Thymus (tissue), 11 donors: ENCODE data around the gene ITGB3. TPM values are rescaled to one million over a fixed set of nuclear protein-coding genes. Genes with fewer than 3 reads are reported as not detected.

Experiments
- DNase-seq, 9 donors: peaks; one replicate each; pipeline ENCODE4 v3.0.0-alpha.2; 2013; ENCODE audit warnings: low spot score in 9 of 9, low read depth in 6 of 9, missing footprints in 1 of 9
- H3K27ac ChIP-seq, 2 donors: one replicate each; pipeline ENCODE4 v1.5.1; 2013; ENCODE audit warnings: control low read depth in 1 of 2, low read depth in 1 of 2, low read length in 1 of 2, mild to moderate bottlenecking in 1 of 2, moderate library complexity in 1 of 2
- H3K27me3 ChIP-seq, 2 donors: one replicate each; pipeline ENCODE4 v1.5.1; 2013; ENCODE audit warnings: low read length in 1 of 2; ENCODE audit not compliant: control insufficient read depth in 2 of 2, insufficient read depth in 1 of 2
- H3K36me3 ChIP-seq, 2 donors: one replicate each; pipeline ENCODE4 v1.5.1; 2013; ENCODE audit warnings: low read length in 1 of 2, mild to moderate bottlenecking in 1 of 2, moderate library complexity in 1 of 2; ENCODE audit not compliant: control insufficient read depth in 2 of 2, insufficient read depth in 2 of 2
- H3K4me1 ChIP-seq, 2 donors: one replicate each; pipeline ENCODE4 v1.5.1; 2013; ENCODE audit warnings: low read length in 2 of 2; ENCODE audit not compliant: control insufficient read depth in 2 of 2, insufficient read depth in 2 of 2
- H3K4me3 ChIP-seq, 2 donors: one replicate each; pipeline ENCODE4 v1.5.1; 2013; ENCODE audit warnings: low read length in 2 of 2, control low read depth in 1 of 2, mild to moderate bottlenecking in 1 of 2
- H3K9me3 ChIP-seq, 2 donors: one replicate each; pipeline ENCODE4 v1.5.1; 2013; ENCODE audit warnings: low read length in 1 of 2, mild to moderate bottlenecking in 1 of 2; ENCODE audit not compliant: control insufficient read depth in 2 of 2, insufficient read depth in 1 of 2
- WGBS: extraction: QIAGEN DNeasy Blood & Tissue Kit; methylation state at CpG from one replicate; pipeline ENCODE4 v1.1.7; 2013; 5-methylcytosine and 5-hydroxymethylcytosine counted together
- polyA plus RNA-seq: library from polyadenylated mRNA; stranded (reverse); fragments of 200-250 nt; gene quantifications from one replicate; pipeline ENCODE4 v1.2.3, GENCODE V29; 2013
- total RNA-seq: library from RNA; stranded (reverse); fragments of 120-200 nt; gene quantifications from one replicate; pipeline ENCODE4 v1.2.4, GENCODE V29; 2013
- donor health status: healthy.

ITGB3 gene
- total and polyA plus RNA-seq, 2 donors, result 0.52 to 1.7 TPM

GRCh38 chr17:47276444-47276843 is 22.8 kb downstream of the ITGB3 start:
- H3K4me3 ChIP-seq, result no peak overlapping the region
- no peaks in the 10 kb centered on the region for H3K36me3 ChIP-seq
- no peaks in the 10 kb centered on the region for H3K27me3 ChIP-seq
- WGBS, result 92% methylated on average over 3 of the region's 3 CpGs
- no peak overlapping the region for H3K27ac ChIP-seq
- peaks cover 0 to 3% of the 10 kb centered on the region in 2 donors for H3K4me1 ChIP-seq
- no peaks in the 10 kb centered on the region for H3K9me3 ChIP-seq
- DNase-seq, result no peak

DNA sequence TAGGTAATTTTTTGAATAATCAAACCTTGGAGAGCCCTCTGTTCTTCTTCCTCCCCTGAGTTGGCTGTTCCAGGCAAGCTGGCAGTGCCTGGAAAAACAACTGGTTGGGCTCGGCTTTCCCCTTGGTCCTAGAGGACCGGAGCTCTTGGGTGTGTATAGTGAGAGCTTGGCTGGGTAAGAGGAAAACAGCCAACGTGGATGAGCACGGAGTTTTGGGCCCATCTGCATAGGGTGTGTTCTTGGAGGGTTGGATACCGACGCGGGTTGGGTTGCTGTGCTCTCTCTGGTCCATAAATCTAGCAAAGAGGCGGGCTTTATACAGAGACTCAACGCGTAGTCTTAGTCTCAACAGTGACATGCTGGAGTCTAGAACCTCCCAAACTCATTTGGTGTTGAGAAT is 23.2 kb downstream of the ITGB3 start:
- peaks cover 0 to 3% of the 10 kb centered on the region in 2 donors for H3K4me1 ChIP-seq
- 78% methylated on average over 10 of the region's 10 CpGs for WGBS

DNA sequence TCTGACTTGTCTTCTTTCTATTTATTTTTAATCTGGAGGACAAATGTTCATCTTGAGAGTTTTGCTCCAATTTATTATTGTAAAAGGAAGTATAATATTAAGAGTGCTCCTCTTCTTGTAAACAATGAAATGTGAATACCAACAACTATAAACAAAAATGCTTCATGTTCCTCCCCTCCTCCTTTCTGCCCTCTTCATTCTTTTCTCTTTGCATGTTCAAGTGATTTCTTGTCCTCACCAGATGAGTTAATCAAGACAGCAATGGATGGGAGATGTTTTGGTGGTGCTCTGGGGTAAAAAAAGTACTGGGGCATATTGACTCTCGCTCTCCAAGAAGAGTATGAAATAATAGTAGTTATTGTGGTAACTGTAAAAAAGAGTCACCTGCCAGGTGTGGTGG is 24.3 kb downstream of the ITGB3 start:
- no peak for DNase-seq
- Histone ChIP-seq H3K9me3 (no peaks in the 10 kb centered on the region), H3K36me3 (no peaks in the 10 kb centered on the region), H3K27me3 (no peaks in the 10 kb centered on the region), H3K4me1 (peaks cover 0 to 3% of the 10 kb centered on the region in 2 donors), H3K4me3 (no peak overlapping the region), H3K27ac (no peak overlapping the region)
- 96% methylated on average over 1 of the region's 1 CpG for WGBS

More for the DNA sequence above, 23.2 kb downstream of the ITGB3 start:
- no peaks in the 10 kb centered on the region for H3K36me3 ChIP-seq
- H3K27ac ChIP-seq, result no peak overlapping the region
- no peaks in the 10 kb centered on the region for H3K27me3 ChIP-seq
- no peaks in the 10 kb centered on the region for H3K9me3 ChIP-seq
- H3K4me3 ChIP-seq, result no peak overlapping the region
- no peak for DNase-seq

DNA sequence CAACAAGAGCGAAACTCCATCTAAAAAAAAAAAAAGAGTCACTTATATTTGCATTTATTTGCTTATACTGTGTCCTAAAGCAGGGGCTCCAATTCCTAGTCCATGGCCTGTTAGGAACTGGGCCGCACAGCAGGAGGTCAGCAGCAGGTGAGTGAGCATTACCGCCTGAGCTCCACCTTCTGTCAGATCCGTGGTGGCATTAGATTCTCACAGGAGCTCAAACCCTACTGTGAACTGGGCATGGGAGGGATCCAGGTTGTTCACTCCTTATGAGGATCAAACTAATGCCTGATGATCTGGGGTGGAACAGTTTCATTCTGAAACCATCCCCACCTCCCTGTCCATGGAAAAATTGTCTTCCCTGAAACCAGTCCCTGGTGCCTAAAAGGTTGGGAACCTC is 24.9 kb downstream of the ITGB3 start:
- Histone ChIP-seq H3K27me3 (no peaks in the 10 kb centered on the region), H3K36me3 (no peaks in the 10 kb centered on the region), H3K4me1 (peaks cover 0 to 3% of the 10 kb centered on the region in 2 donors), H3K9me3 (no peaks in the 10 kb centered on the region), H3K4me3 (no peak overlapping the region), H3K27ac (no peak overlapping the region)
- 96% methylated on average over 4 of the region's 4 CpGs for WGBS
- DNase-seq, result no peak

DNA sequence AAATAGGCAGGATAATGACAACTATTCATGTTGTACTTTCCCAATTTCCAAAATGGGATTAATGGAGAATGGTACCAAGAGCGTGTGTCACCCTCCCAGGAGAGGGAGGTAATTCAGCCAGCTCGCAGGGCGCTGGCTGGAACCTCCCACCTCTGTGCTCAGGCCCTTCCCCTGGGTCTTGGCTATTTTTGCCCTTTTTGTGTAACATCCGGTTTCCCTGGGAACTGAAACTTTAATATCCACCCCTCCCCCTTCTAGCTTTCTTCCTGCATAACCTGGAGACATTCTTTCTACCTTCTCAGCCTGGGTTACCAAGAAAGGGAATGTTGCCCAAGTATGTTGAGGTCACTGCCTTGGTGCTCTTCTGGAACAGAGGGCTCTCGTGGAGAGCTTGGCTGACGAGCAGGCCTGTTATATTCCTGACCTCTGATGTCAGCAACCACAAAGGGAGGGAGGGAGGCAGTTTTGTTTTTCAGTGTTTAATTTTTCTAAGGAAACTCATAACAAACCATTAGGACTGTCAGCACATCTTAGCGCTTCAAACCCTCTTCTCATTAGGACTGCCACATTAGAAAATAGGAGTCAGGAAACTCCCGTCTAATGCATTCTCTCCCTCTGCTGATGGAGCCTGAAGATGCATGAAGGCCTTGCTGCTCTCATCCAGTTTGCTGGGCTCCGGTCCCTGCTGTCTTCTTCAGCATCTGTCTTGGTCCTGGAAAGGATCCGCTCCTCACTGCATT is 25.6 kb downstream of the ITGB3 start:
- H3K4me3 ChIP-seq, result no peak overlapping the region
- no peaks in the 10 kb centered on the region for H3K36me3 ChIP-seq
- no peak overlapping the region for H3K27ac ChIP-seq
- peaks cover 0 to 3% of the 10 kb centered on the region in 2 donors for H3K4me1 ChIP-seq
- WGBS, result 82% methylated on average over 10 of the region's 10 CpGs
- no peaks in the 10 kb centered on the region for H3K9me3 ChIP-seq
- peak in 1 of 9 donors; percentile 23 for DNase-seq
- H3K27me3 ChIP-seq, result no peaks in the 10 kb centered on the region

DNA sequence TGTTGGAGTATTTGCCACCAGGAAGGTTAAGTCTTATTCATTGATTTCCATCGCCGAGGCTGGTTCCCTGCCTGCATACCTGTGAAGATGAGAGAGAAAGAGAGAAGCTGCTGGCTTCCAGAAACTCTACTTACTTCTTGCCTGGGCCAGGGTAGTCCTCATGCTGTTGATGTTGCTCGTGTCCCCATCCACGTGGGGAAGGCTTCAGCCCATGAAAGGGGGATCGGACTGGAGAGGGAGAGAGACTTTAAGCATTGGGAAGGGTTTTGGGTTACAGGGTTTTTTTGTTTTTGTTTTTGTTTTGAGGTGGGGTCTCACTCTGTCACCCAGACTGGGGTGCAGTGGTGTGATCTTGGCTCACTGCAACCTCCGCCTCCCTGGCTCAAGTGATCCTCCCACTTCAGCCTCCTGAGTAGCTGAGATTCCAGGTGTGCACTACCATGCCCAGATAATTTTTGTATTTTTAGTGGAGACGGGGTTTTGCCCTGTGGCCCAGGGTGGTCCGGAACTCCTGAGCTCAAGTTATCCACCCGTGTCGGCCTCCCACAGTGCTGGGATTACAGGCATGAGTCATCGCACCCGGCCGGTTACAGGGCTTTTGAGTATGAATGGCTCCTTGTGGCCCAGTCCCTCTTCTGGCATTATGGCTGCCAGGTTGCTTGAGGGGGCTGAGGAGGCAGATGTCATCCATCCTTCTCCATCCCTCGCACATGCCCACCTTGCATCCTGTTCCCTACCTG is 26.6 kb downstream of the ITGB3 start:
- Histone ChIP-seq H3K4me1 (peaks cover 0 to 3% of the 10 kb centered on the region in 2 donors), H3K9me3 (no peaks in the 10 kb centered on the region), H3K27ac (no peak overlapping the region), H3K4me3 (no peak overlapping the region), H3K36me3 (no peaks in the 10 kb centered on the region), H3K27me3 (no peaks in the 10 kb centered on the region)
- DNase-seq, result no peak
- WGBS, result 96% methylated on average over 14 of the region's 14 CpGs

DNA sequence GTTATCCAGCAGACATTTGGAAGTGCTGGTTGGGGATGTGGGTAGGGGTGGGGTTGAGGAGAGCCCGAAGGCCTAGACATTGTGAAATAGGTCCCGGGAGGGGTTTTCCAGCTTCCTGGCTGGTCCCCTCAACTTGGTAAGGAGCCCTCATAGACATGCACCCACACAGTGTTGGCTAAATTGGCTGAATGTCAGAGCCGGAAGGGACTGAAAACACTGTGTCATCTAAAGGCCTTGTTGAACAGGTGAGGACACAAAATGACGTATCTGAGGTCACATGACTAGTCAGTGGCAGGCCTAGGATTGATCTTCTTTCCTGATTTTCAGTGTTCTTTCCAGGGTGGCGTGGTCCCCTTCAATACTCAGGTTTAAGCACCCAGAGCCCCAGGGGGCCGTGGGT is 27.6 kb downstream of the ITGB3 start:
- Histone ChIP-seq H3K4me3 (no peak overlapping the region), H3K4me1 (no peaks in the 10 kb centered on the region), H3K27ac (no peak overlapping the region), H3K36me3 (no peaks in the 10 kb centered on the region), H3K9me3 (no peaks in the 10 kb centered on the region), H3K27me3 (no peaks in the 10 kb centered on the region)
- no peak for DNase-seq
- 87% methylated on average over 6 of the region's 6 CpGs for WGBS

- Histone ChIP-seq H3K4me3 (no peak overlapping the region), H3K4me1 (no peaks in the 10 kb centered on the region), H3K9me3 (no peaks in the 10 kb centered on the region), H3K36me3 (no peaks in the 10 kb centered on the region), H3K27ac (no peak overlapping the region), H3K27me3 (no peaks in the 10 kb centered on the region)
- DNase-seq, result no peak
- 97% methylated on average over 6 of the region's 6 CpGs for WGBS
Measured at GRCh38 chr17:47285003-47285402, 31.4 kb downstream of the ITGB3 start.

DNA sequence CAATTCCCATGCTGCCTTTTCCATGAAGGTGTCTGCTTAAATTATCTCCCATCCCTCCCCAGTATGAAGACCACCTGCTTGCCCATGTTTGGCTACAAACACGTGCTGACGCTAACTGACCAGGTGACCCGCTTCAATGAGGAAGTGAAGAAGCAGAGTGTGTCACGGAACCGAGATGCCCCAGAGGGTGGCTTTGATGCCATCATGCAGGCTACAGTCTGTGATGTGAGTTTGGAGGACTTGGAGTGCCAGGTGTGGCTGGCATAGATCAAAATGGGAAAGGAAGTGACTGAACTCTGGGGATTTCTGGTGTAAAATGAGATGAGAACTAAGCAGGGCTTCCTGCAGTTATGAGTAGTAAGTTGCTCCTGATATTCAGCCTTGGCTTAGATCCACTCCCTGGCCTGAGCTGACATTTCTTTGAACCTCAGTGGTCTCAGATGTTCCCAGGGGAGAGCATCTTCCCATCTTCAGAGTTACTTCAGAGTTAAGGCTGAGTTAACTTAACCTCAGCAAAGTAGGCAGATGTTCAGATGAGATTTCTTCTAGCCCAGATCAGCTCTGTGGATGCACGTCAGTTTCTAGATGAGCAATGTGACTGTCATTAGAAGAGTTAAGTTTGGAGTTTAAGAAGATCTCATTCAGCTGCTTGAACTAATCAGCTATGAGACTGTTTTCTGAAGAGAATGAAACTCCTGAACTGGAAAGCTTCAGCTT is 32.7 kb downstream of the ITGB3 start:
- H3K4me1 ChIP-seq, result no peaks in the 10 kb centered on the region
- WGBS, result 86% methylated on average over 6 of the region's 6 CpGs
- H3K27me3 ChIP-seq, result peaks cover 0 to 3% of the 10 kb centered on the region in 2 donors
- H3K36me3 ChIP-seq, result no peaks in the 10 kb centered on the region
- no peak overlapping the region for H3K27ac ChIP-seq
- no peaks in the 10 kb centered on the region for H3K9me3 ChIP-seq
- no peak for DNase-seq
- no peak overlapping the region for H3K4me3 ChIP-seq
